NT2/D1 (cell line): Measurements from ENCODE around the gene MYO9B.

ENCODE experiments used
- SUZ12 ChIP-seq: IDR thresholded peaks from 2 replicates; pipeline ENCODE4 v1.6.1; 2011; ENCODE audit not compliant: insufficient read length, insufficient read depth; ENCODE audit errors: extremely low read depth
- ZNF274 ChIP-seq: IDR thresholded peaks from 2 replicates; pipeline ENCODE4 v1.6.1; 2011; ENCODE audit warnings: mild to moderate bottlenecking, low read depth, low read length

DNA sequence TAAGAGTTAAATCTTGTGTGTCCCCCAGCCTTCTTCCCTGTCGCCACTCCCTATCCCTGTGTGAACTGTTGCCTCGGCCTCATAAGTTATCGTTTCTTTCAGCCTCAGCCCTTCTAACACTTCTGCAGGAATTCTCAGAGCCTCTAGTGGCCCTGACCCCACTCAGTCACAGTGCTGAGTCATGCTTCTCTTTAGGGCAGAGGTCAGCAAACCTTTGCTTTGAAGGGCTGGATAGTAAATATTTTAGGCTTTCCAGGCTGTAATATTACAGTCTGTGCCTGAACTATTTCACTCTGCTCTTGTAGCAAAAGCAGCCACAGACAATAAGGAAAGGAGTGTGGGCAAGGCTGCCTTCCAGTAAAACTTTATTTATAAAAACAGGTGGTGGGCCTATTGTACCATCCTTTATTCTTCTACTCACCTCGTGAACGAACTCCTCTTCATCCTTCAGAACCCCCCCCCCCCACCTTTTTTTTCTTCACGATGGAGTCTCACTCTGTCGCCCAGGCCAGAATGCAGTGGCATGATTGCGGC is 22.1 kb downstream of the MYO9B start:
- TF ChIP-seq ZNF274 (no peak), SUZ12 (no peak)
